Activated naive CD4-positive, alpha-beta T cell treated with anti-CD3 and anti-CD28 coated beads for 36 hours (primary cell): ENCODE results near the gene LMNTD1. TPM values are rescaled to one million over a fixed set of nuclear protein-coding genes. Genes with fewer than 3 reads are reported as not detected.
"Not testable (repeated sequence)": the region's sequence is repeated elsewhere in the genome, so short reads cannot be mapped to it uniquely, and the experiment has no call there.

Source experiments
- CTCF ChIA-PET: fragments of 350-600 bp; sonication (Branson Sonifier 250); formaldehyde crosslinking; loops from one replicate; lab custom pipeline; 2021; ENCODE audit warnings: antibody characterized with exemption; lab: Charles Lee
- DNase-seq: peaks from one replicate; pipeline ENCODE4 v3.0.0-alpha.2; 2020
- H3K27ac Mint-ChIP-seq: one replicate; pipeline ENCODE4 v1.8.0; 2021; ENCODE audit warnings: mild to moderate bottlenecking, mixed read lengths
- H3K27me3 Mint-ChIP-seq: one replicate; pipeline ENCODE4 v1.8.0; 2021; ENCODE audit warnings: low read depth, mixed read lengths
- H3K36me3 Mint-ChIP-seq: one replicate; pipeline ENCODE4 v1.8.0; 2021; ENCODE audit warnings: low read depth, mixed read lengths
- H3K4me1 Mint-ChIP-seq: one replicate; pipeline ENCODE4 v1.8.0; 2021; ENCODE audit warnings: low read depth, mixed read lengths
- H3K4me3 Mint-ChIP-seq: one replicate; pipeline ENCODE4 v1.8.0; 2021; ENCODE audit warnings: mild to moderate bottlenecking, moderate library complexity, mixed read lengths
- H3K9me3 Mint-ChIP-seq: one replicate; pipeline ENCODE4 v1.8.0; 2021; ENCODE audit warnings: mixed read lengths
- intact Hi-C: fragments of 100-400 bp; cut with micrococcal nuclease; formaldehyde crosslinking; loops from one replicate; pipeline ENCODE4 v1.15.1; 2023
- total RNA-seq, 2 experiments: library from RNA; stranded (reverse); gene quantifications; one replicate each; pipeline ENCODE4 v1.2.3, GENCODE V29; 2021

The LMNTD1 gene
- total RNA-seq, 2 experiments from 2014 or later, result not detected

- Mint-ChIP-seq H3K4me1 (no peaks in the 10 kb centered on the region), H3K27me3 (no peaks in the 10 kb centered on the region), H3K36me3 (no peaks in the 10 kb centered on the region), H3K4me3 (no peak overlapping the region), H3K27ac (no peak overlapping the region), H3K9me3 (no peaks in the 10 kb centered on the region)
- intact Hi-C loops, result no loop called here
- CTCF ChIA-PET, result no interaction called here
- DNase-seq, result no peak
Measured at GRCh38 chr12:25500651-25501050, 52.4 kb downstream of the LMNTD1 start.

- Mint-ChIP-seq H3K27ac (no peak overlapping the region), H3K27me3 (peaks cover 2% of the 10 kb centered on the region), H3K36me3 (no peaks in the 10 kb centered on the region), H3K4me3 (no peak overlapping the region), H3K4me1 (no peaks in the 10 kb centered on the region), H3K9me3 (no peaks in the 10 kb centered on the region)
- no peak for DNase-seq
- CTCF ChIA-PET, result no interaction called here
- intact Hi-C loops, result no loop called here
Measured at GRCh38 chr12:25497021-25497420, 56.1 kb downstream of the LMNTD1 start.

- intact Hi-C loops, result no loop called here
- no peaks in the 10 kb centered on the region for H3K36me3 Mint-ChIP-seq
- no peak overlapping the region for H3K27ac Mint-ChIP-seq
- H3K27me3 Mint-ChIP-seq, result peaks cover 2% of the 10 kb centered on the region
- H3K4me3 Mint-ChIP-seq, result no peak overlapping the region
- H3K4me1 Mint-ChIP-seq, result no peaks in the 10 kb centered on the region
- DNase-seq, result no peak
- CTCF ChIA-PET, result no interaction called here
- no peaks in the 10 kb centered on the region for H3K9me3 Mint-ChIP-seq
Measured at GRCh38 chr12:25496098-25496587, 56.9 kb downstream of the LMNTD1 start.

- H3K4me3 Mint-ChIP-seq, result no peak overlapping the region
- no peaks in the 10 kb centered on the region for H3K4me1 Mint-ChIP-seq
- CTCF ChIA-PET, result no interaction called here
- no peaks in the 10 kb centered on the region for H3K36me3 Mint-ChIP-seq
- no peak overlapping the region for H3K27ac Mint-ChIP-seq
- H3K9me3 Mint-ChIP-seq, result no peaks in the 10 kb centered on the region
- intact Hi-C loops, result no loop called here
- H3K27me3 Mint-ChIP-seq, result peaks cover 2% of the 10 kb centered on the region
- no peak for DNase-seq
Measured at GRCh38 chr12:25495331-25496097, 57.6 kb downstream of the LMNTD1 start.

GRCh38 chr12:25494926-25495325 lies 58.2 kb downstream of the LMNTD1 start:
- DNase-seq, result no peak
- Mint-ChIP-seq H3K27me3 (peaks cover 2% of the 10 kb centered on the region), H3K36me3 (no peaks in the 10 kb centered on the region), H3K27ac (no peak overlapping the region), H3K4me1 (no peaks in the 10 kb centered on the region), H3K9me3 (no peaks in the 10 kb centered on the region), H3K4me3 (no peak overlapping the region)
- intact Hi-C loops, result no loop called here
- CTCF ChIA-PET, result no interaction called here

GRCh38 chr12:25493682-25494081 lies 59.4 kb downstream of the LMNTD1 start:
- Mint-ChIP-seq H3K27me3 (peaks cover 2% of the 10 kb centered on the region), H3K36me3 (no peaks in the 10 kb centered on the region), H3K9me3 (no peaks in the 10 kb centered on the region), H3K4me3 (no peak overlapping the region), H3K4me1 (no peaks in the 10 kb centered on the region), H3K27ac (no peak overlapping the region)
- no peak for DNase-seq
- intact Hi-C loops, result no loop called here
- CTCF ChIA-PET, result no interaction called here

- H3K36me3 Mint-ChIP-seq, result no peaks in the 10 kb centered on the region
- no peaks in the 10 kb centered on the region for H3K9me3 Mint-ChIP-seq
- H3K4me1 Mint-ChIP-seq, result no peaks in the 10 kb centered on the region
- H3K27me3 Mint-ChIP-seq, result peaks cover 2% of the 10 kb centered on the region
- H3K4me3 Mint-ChIP-seq, result no peak overlapping the region
- no peak for DNase-seq
- H3K27ac Mint-ChIP-seq, result no peak overlapping the region
- CTCF ChIA-PET, result no interaction called here
- intact Hi-C loops, result no loop called here
Measured at GRCh38 chr12:25491396-25492325, 61.4 kb downstream of the LMNTD1 start.

- DNase-seq, H3K9me3 Mint-ChIP-seq, H3K27ac Mint-ChIP-seq, H3K4me1 Mint-ChIP-seq, H3K36me3 Mint-ChIP-seq, H3K4me3 Mint-ChIP-seq, intact Hi-C loops, CTCF ChIA-PET, H3K27me3 Mint-ChIP-seq: not testable (repeated sequence)
Measured at GRCh38 chr12:25488956-25489870, 63.9 kb downstream of the LMNTD1 start.

GRCh38 chr12:25482625-25483024 lies 70.5 kb downstream of the LMNTD1 start:
- Mint-ChIP-seq H3K9me3 (no peaks in the 10 kb centered on the region), H3K27me3 (no peaks in the 10 kb centered on the region)
- CTCF ChIA-PET, result no interaction called here

GRCh38 chr12:25480145-25480544 lies 72.9 kb downstream of the LMNTD1 start:
- Mint-ChIP-seq H3K27me3 (no peaks in the 10 kb centered on the region), H3K4me1 (no peaks in the 10 kb centered on the region), H3K27ac (no peak overlapping the region), H3K9me3 (no peaks in the 10 kb centered on the region), H3K4me3 (no peak overlapping the region), H3K36me3 (no peaks in the 10 kb centered on the region)
- intact Hi-C loops, result no loop called here
- DNase-seq, result no peak
- CTCF ChIA-PET, result no interaction called here

More at GRCh38 chr12:25482625-25483024, 70.5 kb downstream of the LMNTD1 start:
- no peak overlapping the region for H3K27ac Mint-ChIP-seq
- no peaks in the 10 kb centered on the region for H3K4me1 Mint-ChIP-seq
- no peak overlapping the region for H3K4me3 Mint-ChIP-seq
- intact Hi-C loops, result no loop called here
- DNase-seq, result no peak
- no peaks in the 10 kb centered on the region for H3K36me3 Mint-ChIP-seq

- intact Hi-C loops, result no loop called here
- DNase-seq, result no peak
- CTCF ChIA-PET, result interaction anchor here (0.9 kb wide), 1 partner anchor 9 kb away, joined by 3 read pairs; no protein-coding TSS in a partner anchor
- Mint-ChIP-seq H3K36me3 (no peaks in the 10 kb centered on the region), H3K4me1 (no peaks in the 10 kb centered on the region), H3K4me3 (no peak overlapping the region), H3K27me3 (no peaks in the 10 kb centered on the region), H3K27ac (no peak overlapping the region), H3K9me3 (no peaks in the 10 kb centered on the region)
Measured at GRCh38 chr12:25477217-25477616, 75.9 kb downstream of the LMNTD1 start.

- no peak overlapping the region for H3K27ac Mint-ChIP-seq
- no peaks in the 10 kb centered on the region for H3K36me3 Mint-ChIP-seq
- intact Hi-C loops, result no loop called here
- H3K27me3 Mint-ChIP-seq, result no peaks in the 10 kb centered on the region
- H3K4me3 Mint-ChIP-seq, result no peak overlapping the region
- H3K9me3 Mint-ChIP-seq, result no peaks in the 10 kb centered on the region
- DNase-seq, result no peak
- CTCF ChIA-PET, result interaction anchor here (0.6 kb wide), 1 partner anchor 452 kb away, joined by 4 read pairs; no protein-coding TSS in a partner anchor
- H3K4me1 Mint-ChIP-seq, result no peaks in the 10 kb centered on the region
Measured at GRCh38 chr12:25472453-25472852, 80.6 kb downstream of the LMNTD1 start.
